H9 (cell line): ENCODE measurements around the gene TNPO3. TPM values are rescaled to one million over a fixed set of nuclear protein-coding genes. Genes with fewer than 3 reads are reported as not detected.

ENCODE experiments used
- DNase-seq: peaks from one replicate; pipeline ENCODE4 v3.0.0-alpha.2; 2017
- H2AFZ ChIP-seq: one replicate; pipeline ENCODE4 v1.6.1; 2013; ENCODE audit warnings: mild to moderate bottlenecking, low read length, control low read depth, moderate library complexity
- H2AK5ac ChIP-seq: 2 replicates; pipeline ENCODE4 v1.6.1; 2013; ENCODE audit warnings: low read length, control low read depth, mixed read lengths; ENCODE audit not compliant: insufficient read length
- H2BK120ac ChIP-seq: one replicate; pipeline ENCODE4 v1.6.1; 2013; ENCODE audit warnings: low read depth, mild to moderate bottlenecking, low read length, control low read depth, inconsistent platforms; ENCODE audit not compliant: poor library complexity, severe bottlenecking
- H2BK12ac ChIP-seq: 2 replicates; pipeline ENCODE4 v1.6.1; 2013; ENCODE audit warnings: low read length, control low read depth, mixed read lengths, low read depth; ENCODE audit not compliant: insufficient read length
- H2BK15ac ChIP-seq: 2 replicates; pipeline ENCODE4 v1.6.1; 2013; ENCODE audit warnings: low read depth, low read length, control low read depth
- H2BK20ac ChIP-seq: one replicate; pipeline ENCODE4 v1.6.1; 2013; ENCODE audit warnings: low read depth, mild to moderate bottlenecking, low read length, control low read depth, inconsistent platforms; ENCODE audit not compliant: poor library complexity, severe bottlenecking
- H2BK5ac ChIP-seq: 2 replicates; pipeline ENCODE4 v1.6.1; 2013; ENCODE audit warnings: low read length, control low read depth, mixed read lengths; ENCODE audit not compliant: insufficient read length
- H3K14ac ChIP-seq: 2 replicates; pipeline ENCODE4 v1.6.1; 2013; ENCODE audit warnings: low read length, control low read depth; ENCODE audit not compliant: insufficient read depth
- H3K18ac ChIP-seq: 2 replicates; pipeline ENCODE4 v1.6.1; 2013; ENCODE audit warnings: low read depth, mild to moderate bottlenecking, mixed read lengths, low read length, control low read depth; ENCODE audit not compliant: insufficient read length
- H3K23ac ChIP-seq: 2 replicates; pipeline ENCODE4 v1.6.1; 2013; ENCODE audit warnings: low read length, control low read depth, mixed read lengths, low read depth; ENCODE audit not compliant: insufficient read length
- H3K23me2 ChIP-seq: 2 replicates; pipeline ENCODE4 v1.6.1; 2013; ENCODE audit warnings: low read depth, mild to moderate bottlenecking, mixed read lengths, low read length, control low read depth; ENCODE audit not compliant: insufficient read length, poor library complexity, severe bottlenecking
- H3K27ac ChIP-seq: 2 replicates; pipeline ENCODE4 v1.5.1; 2013; ENCODE audit warnings: low read length, control low read depth, mixed read lengths, low read depth; ENCODE audit not compliant: insufficient read length
- H3K27me3 ChIP-seq: 2 replicates; pipeline ENCODE4 v1.6.1; 2013; ENCODE audit warnings: low read length, control low read depth, inconsistent platforms; ENCODE audit not compliant: insufficient read depth
- H3K4ac ChIP-seq: 2 replicates; pipeline ENCODE4 v1.6.1; 2013; ENCODE audit warnings: low read depth, mild to moderate bottlenecking, control low read depth, inconsistent platforms, low read length, moderate library complexity
- H3K4me1 ChIP-seq: 2 replicates; pipeline ENCODE4 v1.6.1; 2013; ENCODE audit warnings: low read length, control low read depth, inconsistent platforms; ENCODE audit not compliant: insufficient read depth
- H3K4me2 ChIP-seq: 2 replicates; pipeline ENCODE4 v1.6.1; 2013; ENCODE audit warnings: low read length, control low read depth, mixed read lengths; ENCODE audit not compliant: insufficient read length, insufficient read depth
- H3K56ac ChIP-seq: 2 replicates; pipeline ENCODE4 v1.6.1; 2013; ENCODE audit warnings: low read depth, mild to moderate bottlenecking, mixed read lengths, low read length, control low read depth; ENCODE audit not compliant: insufficient read length
- H3K79me1 ChIP-seq: 2 replicates; pipeline ENCODE4 v1.6.1; 2013; ENCODE audit warnings: low read depth, mild to moderate bottlenecking, moderate library complexity, low read length, control low read depth, inconsistent platforms; ENCODE audit not compliant: insufficient read depth, poor library complexity, severe bottlenecking
- H3K79me2 ChIP-seq: 2 replicates; pipeline ENCODE4 v1.6.1; 2013; ENCODE audit warnings: low read length, control low read depth, inconsistent platforms; ENCODE audit not compliant: insufficient read depth
- H3K9ac ChIP-seq: 2 replicates; pipeline ENCODE4 v1.6.1; 2013; ENCODE audit warnings: low read length, control low read depth, mixed read lengths; ENCODE audit not compliant: insufficient read length; ENCODE audit errors: extremely low read depth
- H3K9me3 ChIP-seq: one replicate; pipeline ENCODE4 v1.6.1; 2013; ENCODE audit warnings: low read depth, low read length, inconsistent platforms; ENCODE audit not compliant: control insufficient read depth
- H3T11ph ChIP-seq: one replicate; pipeline ENCODE4 v1.6.1; 2013; ENCODE audit warnings: mild to moderate bottlenecking, low read length, control low read depth, inconsistent platforms
- H4K20me1 ChIP-seq: one replicate; pipeline ENCODE4 v1.6.1; 2013; ENCODE audit not compliant: control insufficient read depth, insufficient read length, insufficient read depth
- H4K5ac ChIP-seq: 2 replicates; pipeline ENCODE4 v1.6.1; 2013; ENCODE audit warnings: low read depth, mild to moderate bottlenecking, mixed read lengths, low read length, control low read depth; ENCODE audit not compliant: insufficient read length
- H4K8ac ChIP-seq: replicated peaks from 2 replicates; pipeline ENCODE4 v1.6.1; 2013; ENCODE audit warnings: low read length, control low read depth, mixed read lengths, low read depth; ENCODE audit not compliant: insufficient read length
- H4K91ac ChIP-seq: 2 replicates; pipeline ENCODE4 v1.6.1; 2013; ENCODE audit warnings: low read depth, mild to moderate bottlenecking, moderate library complexity, mixed read lengths, low read length, control low read depth; ENCODE audit not compliant: insufficient read length
- H3K27ac Mint-ChIP-seq, 3 experiments: 2 replicates in 2 of 3; 3 replicates in 1 of 3; pipeline ENCODE4 v1.8.0; 2020 to 2021; ENCODE audit warnings: mixed read lengths in 3 of 3, mild to moderate bottlenecking in 1 of 3, moderate library complexity in 1 of 3
- H3K27me3 Mint-ChIP-seq: 2 replicates; pipeline ENCODE4 v1.8.0; 2021; ENCODE audit warnings: low read depth, mild to moderate bottlenecking, moderate library complexity, mixed read lengths
- H3K36me3 Mint-ChIP-seq, 3 experiments: 2 replicates in 2 of 3; 3 replicates in 1 of 3; pipeline ENCODE4 v1.8.0; 2020 to 2021; ENCODE audit warnings: low read depth in 3 of 3, mixed read lengths in 3 of 3; ENCODE audit not compliant: insufficient read depth in 1 of 3
- H3K4me1 Mint-ChIP-seq, 2 experiments: 2 replicates each; pipeline ENCODE4 v1.8.0; 2020; ENCODE audit warnings: mixed read lengths in 2 of 2
- H3K4me3 Mint-ChIP-seq, 2 experiments: 2 replicates in 1 of 2; 3 replicates in 1 of 2; pipeline ENCODE4 v1.8.0; 2020 to 2021; ENCODE audit warnings: mild to moderate bottlenecking in 2 of 2, mixed read lengths in 2 of 2, moderate library complexity in 1 of 2
- H3K9me3 Mint-ChIP-seq, 2 experiments: 2 replicates in 1 of 2; 3 replicates in 1 of 2; pipeline ENCODE4 v1.8.0; 2020; ENCODE audit warnings: mild to moderate bottlenecking in 2 of 2, mixed read lengths in 2 of 2, moderate library complexity in 1 of 2
- CTCF ChIP-seq: fragments of 200-600 bp; sonication (generic); conservative IDR thresholded peaks from 3 replicates; pipeline ENCODE4 v1.8.0; 2021; ENCODE audit warnings: antibody characterized with exemption, mild to moderate bottlenecking
- WGBS: extraction: QIAGEN DNeasy Blood & Tissue Kit; methylation state at CpG from one replicate; pipeline ENCODE4 v1.1.7; 2013; ENCODE audit warnings: missing lambda C conversion rate, low lambda C conversion rate, mixed read lengths; ENCODE audit not compliant: insufficient read length; ENCODE audit errors: extremely low coverage; 5-methylcytosine and 5-hydroxymethylcytosine counted together
- total RNA-seq: library from RNA; stranded (reverse); gene quantifications from 2 replicates; pipeline ENCODE4 v1.2.1, GENCODE V29; 2021

The TNPO3 gene
- total RNA-seq, 1 experiment from 2014 or later: 90.1 TPM

DNA sequence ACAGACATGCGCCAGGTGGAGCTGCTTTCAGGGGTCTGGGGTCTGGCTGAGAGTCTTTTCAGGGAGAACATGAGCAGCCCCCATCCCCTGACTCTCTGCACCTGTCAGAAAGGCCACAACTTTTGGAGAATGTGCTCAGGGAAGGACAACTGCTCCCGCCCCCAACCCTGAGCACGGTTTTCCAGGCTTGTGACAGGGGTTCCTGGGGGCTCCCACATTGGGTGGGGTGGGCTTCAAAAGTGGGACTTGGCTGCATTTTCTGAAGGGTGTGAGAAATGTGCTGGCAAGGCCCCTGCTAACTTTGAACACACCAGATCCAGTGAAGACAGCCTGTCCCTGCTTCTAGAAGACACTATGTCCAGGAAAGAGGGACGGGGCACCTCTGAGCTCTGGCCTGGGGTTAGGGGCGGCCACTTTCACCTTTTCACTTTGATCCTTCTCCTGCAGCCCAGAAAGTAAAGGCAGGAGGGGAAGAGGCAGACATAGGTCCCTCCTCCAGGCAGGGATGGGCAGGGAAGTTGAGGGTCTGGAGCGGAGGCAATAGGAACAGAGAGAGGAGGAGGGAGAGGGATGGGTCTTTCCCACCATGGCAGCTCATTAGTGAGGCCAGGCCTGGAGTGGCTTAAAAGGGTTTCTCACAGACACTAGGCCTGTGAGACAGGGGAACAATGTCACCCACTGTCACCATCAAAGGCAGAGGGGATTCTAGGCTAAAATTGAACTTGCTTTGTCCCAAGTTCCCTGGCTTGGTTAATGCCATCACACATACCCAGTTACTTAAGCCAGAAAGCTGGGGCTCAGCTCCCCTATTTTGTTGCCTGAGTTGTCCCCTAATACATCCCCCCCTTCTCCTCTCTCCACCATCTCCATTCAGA is 145.9 kb downstream of the TNPO3 start:
- H3K4me2 ChIP-seq: peak overlapping the region; percentile 50
- DNase-seq: peak; percentile 32

More for the DNA sequence above, 145.9 kb downstream of the TNPO3 start:
- Histone ChIP-seq H3K9ac (no peak overlapping the region), H2BK12ac (no peak overlapping the region), H2AFZ (no peak overlapping the region), H3K4me1 (peaks cover 5% of the 10 kb centered on the region; the same call in 1 of the 2 replicates), H4K91ac (no peak overlapping the region), H3K9me3 (no peaks in the 10 kb centered on the region), H2BK5ac (no peak overlapping the region), H3K14ac (no peak overlapping the region), H3T11ph (no peak overlapping the region), H3K23me2 (peaks cover 12% of the 10 kb centered on the region), H2BK15ac (no peak overlapping the region), H3K79me1 (no peaks in the 10 kb centered on the region), H3K56ac (no peak overlapping the region), H4K8ac (no peak overlapping the region), H3K4ac (no peak overlapping the region), H2BK120ac (no peak overlapping the region), H2AK5ac (no peak overlapping the region), H3K23ac (no peak overlapping the region), H4K5ac (no peak overlapping the region), H2BK20ac (no peak overlapping the region), H4K20me1 (no peaks in the 10 kb centered on the region), H3K79me2 (no peaks in the 10 kb centered on the region), H3K27ac (no peak overlapping the region), H3K18ac (no peak overlapping the region), H3K27me3 (peaks cover under 1% of the 10 kb centered on the region; the same call in 1 of the 2 replicates)
- TF ChIP-seq CTCF: no peak
- peak overlapping the region; percentile 76 to 87 for H3K4me3 Mint-ChIP-seq
- no CpG with 5 or more reads among the region's 6 CpGs for whole genome bisulfite sequencing
- peaks cover 0 to 2% of the 10 kb centered on the region in 2 experiments; a peak in 1 of 5 replicates for H3K9me3 Mint-ChIP-seq
- H3K4me1 Mint-ChIP-seq: peaks cover 26 to 32% of the 10 kb centered on the region in 2 experiments
- peaks cover 0 to 10% (median 5%) of the 10 kb centered on the region in 3 experiments; a peak in 5 of 7 replicates for H3K36me3 Mint-ChIP-seq
- peak overlapping the region in 1 of 3 experiments; percentile 83; a peak in 1 of 7 replicates for H3K27ac Mint-ChIP-seq
- peaks cover 24% of the 10 kb centered on the region for H3K27me3 Mint-ChIP-seq
